GM19468 (cell line): ENCODE results near the gene GJB2.

Experiments
- ATAC-seq: cut with Tn5 transposase; IDR thresholded peaks from one replicate; pipeline ENCODE4 v1.9.1; 2021; ENCODE audit warnings: mild to moderate bottlenecking, moderate library complexity, moderate number of reproducible peaks; ENCODE audit not compliant: unreplicated experiment; ENCODE audit errors: extremely low read depth

GJB2 gene

GRCh38 chr13:20193162-20193906, 596 bp upstream of the GJB2 start:
- no peak for ATAC-seq

GRCh38 chr13:20192158-20192835, 441 bp downstream of the GJB2 start:
- no peak for ATAC-seq

DNA sequence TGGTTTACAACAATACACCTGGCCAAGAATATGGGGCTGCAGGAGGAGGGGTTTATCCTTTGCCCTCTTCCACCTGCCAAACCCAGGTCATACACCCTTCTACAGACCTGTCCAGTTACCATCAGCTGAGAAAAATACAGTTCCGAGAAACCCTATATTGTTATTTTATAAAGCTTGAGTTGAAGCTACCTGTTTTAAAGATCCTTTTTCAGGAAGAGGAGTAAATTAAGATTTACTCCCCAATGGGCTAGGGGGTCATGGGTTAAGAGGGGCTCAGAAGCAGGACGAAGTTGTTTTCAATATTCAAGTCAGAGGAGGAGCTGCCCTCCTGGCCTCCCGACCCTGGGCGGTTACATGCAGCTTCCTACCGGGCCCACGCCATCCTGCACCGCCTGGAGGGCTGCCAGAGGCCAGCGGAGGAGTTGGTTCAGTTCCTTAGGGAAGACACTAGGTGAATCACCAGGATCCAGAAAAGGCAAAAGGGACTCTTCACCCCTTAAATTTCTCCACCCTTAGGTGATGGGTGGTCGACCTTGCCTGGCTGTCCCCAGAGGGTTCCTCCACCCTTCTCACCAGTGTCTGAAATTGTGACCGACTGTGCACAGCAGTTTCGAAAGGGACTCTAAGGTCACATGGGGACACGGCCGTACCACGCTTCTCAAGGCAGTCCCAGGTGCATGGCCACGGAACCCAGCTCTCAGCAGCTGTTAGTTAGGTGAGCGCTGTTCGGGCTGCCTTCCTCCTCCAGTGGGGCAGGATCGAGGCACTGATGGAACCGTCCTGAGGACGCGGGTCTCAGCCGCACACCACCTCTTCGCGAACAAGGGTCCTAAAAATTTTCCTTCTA, 1.2 kb downstream of the GJB2 start:
- ATAC-seq: no peak

DNA sequence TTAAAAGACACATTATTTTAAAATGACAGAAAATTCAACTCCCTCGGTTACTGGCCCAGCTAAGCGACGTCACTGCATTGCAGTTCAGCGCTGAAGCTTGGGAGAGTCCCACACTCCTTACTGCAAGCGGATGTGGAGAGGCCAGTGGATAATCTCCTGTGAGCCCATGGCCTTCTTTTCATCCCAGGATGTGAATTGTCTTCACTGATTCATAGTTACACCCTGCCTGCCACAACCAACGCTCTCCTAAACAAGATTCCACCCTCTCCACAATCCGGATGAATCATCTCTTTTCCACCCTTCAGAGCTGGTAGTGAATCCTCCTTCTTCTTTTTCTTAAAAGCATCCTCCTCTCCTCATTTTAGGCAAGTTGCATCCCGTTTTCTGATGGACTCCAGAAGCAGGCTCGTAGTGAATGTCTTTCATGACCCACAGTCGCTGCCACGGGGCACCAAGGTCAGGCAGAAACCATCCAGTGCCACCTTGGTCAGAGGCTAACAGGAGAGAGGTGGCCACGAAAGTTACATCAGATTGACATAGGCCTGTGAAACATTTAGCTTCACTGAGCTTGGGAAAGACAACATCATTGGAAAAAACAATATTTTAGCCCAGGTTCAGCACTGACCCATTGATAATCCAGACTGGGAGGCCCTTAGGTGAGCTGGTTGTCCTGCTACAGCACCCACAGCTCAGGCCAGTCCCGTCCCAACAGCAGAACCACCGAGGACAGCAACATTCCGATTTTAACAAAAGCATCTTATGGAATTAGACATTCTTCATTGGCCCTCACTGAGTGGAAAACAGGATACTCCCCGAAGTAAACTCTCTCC, 2.0 kb downstream of the GJB2 start:
- ATAC-seq: no peak

DNA sequence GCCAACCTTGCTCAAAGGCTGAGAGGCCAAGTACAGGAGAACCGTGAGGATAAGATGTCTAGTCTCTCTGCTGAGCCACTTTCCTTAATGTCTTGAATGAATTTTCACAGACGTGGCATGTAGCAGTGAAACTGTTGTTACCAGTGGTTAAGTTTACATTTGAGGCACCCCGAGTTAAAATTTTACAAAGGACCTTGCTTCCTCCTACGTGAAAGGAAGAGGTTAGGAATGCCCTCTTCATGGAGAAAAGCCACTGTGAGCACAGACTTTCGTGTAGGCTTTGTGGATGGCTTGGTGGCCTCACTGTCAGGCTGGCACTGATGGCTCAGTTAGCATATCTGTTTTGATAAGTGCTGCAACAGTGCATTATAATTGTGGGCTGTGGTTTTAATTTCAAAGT, 2.7 kb downstream of the GJB2 start:
- ATAC-seq: no peak

- ATAC-seq: no peak
Observed at GRCh38 chr13:20188667-20189553, 3.8 kb downstream of the GJB2 start.

DNA sequence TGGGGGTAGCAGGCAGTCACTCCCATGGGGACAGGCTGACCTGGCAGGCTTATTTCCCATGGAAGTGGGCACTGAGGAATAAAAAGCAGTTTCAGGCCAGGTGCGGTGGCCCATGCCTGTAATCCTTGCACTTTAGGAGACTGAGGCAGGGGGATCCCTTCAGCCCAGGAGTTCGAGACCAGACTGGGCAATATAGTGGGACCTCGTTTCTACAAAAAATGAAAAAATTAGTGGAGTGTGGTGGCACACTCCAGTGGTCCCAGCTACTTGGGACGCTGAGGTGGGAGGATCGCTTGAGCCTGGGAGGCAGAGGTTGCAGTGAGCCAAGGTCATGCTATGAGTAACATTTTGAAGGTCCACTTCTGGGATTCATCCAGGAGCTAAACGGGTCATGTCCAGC, 6.0 kb downstream of the GJB2 start:
- no peak for ATAC-seq

- ATAC-seq: no peak
Observed at GRCh38 chr13:20185366-20186056, 7.2 kb downstream of the GJB2 start.

- no peak for ATAC-seq
Observed at GRCh38 chr13:20182231-20182846, 10.4 kb downstream of the GJB2 start.

DNA sequence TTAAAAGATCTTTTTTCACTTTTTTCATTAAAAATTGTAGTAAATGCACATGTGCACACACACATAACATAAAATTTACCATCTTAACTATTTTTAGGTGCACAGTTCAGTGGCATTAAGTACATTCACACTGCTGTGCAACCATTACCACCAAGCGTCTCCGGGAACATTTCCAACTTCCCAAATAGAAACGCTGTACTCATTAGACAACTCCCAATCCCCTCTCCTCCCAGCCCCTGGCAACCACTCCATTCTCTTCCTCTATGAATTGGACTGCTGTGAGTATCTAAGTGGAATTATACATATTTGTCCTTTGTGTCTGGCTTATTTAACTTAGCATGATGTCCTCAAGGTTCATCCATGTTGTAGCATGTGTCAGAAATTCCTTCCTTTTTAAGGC, 11.6 kb downstream of the GJB2 start:
- ATAC-seq: no peak

DNA sequence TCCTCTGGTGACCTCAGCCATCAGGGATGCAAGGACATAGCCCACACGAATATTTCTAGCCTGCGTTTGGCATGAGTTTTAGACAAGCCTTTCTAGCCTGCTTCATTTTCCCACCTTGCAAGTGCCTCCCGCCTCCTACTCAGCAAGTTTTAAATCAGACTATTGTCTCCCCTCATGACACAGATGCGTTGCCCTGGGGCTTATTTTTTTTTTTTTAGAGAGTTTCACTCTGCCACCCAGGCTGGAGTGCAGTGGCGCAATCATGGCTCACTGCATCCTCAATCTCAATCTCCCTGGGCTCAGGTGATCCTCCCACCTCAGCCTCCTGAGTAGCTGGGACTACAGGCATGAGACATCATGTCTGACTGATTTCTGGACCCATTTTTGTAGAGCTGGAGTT, 14.6 kb downstream of the GJB2 start:
- no peak for ATAC-seq

- ATAC-seq: no peak
Observed at GRCh38 chr13:20177049-20177831, 15.5 kb downstream of the GJB2 start.

GRCh38 chr13:20175907-20176652, 16.7 kb downstream of the GJB2 start:
- ATAC-seq: no peak

GRCh38 chr13:20175406-20175794, 17.3 kb downstream of the GJB2 start:
- ATAC-seq: no peak

DNA sequence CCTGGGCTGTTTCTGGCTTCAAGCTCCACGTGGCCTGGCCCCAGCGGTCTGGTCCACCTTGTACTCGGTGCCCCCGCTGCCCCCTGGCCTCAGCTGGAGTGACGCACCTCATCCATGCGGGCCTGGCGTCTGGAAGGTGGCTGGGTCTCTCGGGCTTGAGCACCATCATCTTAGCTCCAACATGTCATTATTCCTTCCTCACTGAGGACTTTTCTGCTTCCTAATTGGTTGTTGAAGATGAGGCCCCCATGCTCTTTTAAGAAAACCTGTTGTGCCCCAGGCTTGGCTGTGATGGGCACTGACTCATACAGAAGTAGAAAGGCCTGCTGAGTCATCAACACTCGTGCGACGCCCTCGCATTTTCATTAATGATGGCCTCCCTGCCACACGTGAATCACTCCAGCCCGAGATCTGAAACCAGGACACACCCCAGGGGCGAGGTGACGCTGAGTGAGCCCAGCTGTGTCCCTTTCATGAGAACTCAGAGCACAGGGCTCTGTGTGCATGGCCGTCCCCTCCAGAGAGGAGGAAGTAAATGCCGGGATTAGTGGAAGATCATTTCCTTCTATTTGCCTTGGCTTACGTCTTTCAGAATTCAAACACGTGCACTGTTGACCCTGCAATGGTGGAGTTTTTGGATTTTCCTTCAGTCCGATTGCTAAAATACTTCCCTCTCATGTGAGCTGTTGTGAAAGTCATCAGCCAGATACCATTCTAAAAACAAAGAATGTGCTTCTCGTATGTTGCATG, 17.9 kb downstream of the GJB2 start:
- ATAC-seq: peak; percentile 83

DNA sequence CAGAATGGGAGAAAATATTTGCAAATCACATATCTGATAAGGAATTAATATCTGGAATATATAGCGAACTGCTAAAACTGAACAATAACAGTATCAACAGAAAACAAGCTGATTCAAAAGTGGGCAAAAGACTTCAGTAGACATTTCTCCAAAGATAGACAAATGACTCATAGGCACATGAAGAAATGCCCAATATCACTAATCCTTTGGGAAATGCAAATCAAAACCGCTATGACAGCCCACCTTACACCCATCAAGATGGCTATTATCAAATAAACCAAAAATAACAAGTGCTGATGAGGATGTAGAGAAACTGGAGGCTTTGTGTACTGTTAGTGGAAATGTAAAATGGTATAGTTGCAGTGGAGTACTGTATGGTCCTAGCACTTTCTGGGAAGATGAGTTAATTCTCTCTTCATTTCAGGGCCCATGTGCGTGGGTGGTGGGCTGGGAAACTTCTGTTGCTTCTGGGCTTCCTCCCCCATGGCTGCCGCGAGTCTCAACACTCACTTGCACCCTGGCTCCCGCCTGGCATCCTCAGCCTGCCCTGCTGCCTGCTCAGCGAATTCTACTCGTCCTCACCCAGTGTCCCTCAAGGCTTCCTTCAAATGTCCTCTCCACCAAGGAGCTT, 19.5 kb downstream of the GJB2 start:
- ATAC-seq: no peak
